ENCODE data around the gene TMEM225B.

GRCh38 chr7:99557940-99558305 is 40.1 kb upstream of the TMEM225B start:
- TF ChIP-seq CTCF (IDR thresholded peaks at IDR 0.05; ENCODE audit: low read depth, low read length, missing input control) (no peak), REST (IDR thresholded peaks at IDR 0.05) (no peak), JUND (IDR thresholded peaks at IDR 0.05) (no peak), GABPA (IDR thresholded peaks at IDR 0.05 in 1 of 2, conservative IDR thresholded peaks at IDR 0.05 in 1 of 2) (no peak), HNF4A (conservative IDR thresholded peaks at IDR 0.05) (no peak), ZBTB33 (IDR thresholded peaks at IDR 0.05) (no peak), NR2F2 (IDR thresholded peaks at IDR 0.05) (no peak), RAD21 (IDR thresholded peaks at IDR 0.05) (no peak), TAF1 (conservative IDR thresholded peaks at IDR 0.05) (no peak)
- TF ChIP-seq, protein P1, sequence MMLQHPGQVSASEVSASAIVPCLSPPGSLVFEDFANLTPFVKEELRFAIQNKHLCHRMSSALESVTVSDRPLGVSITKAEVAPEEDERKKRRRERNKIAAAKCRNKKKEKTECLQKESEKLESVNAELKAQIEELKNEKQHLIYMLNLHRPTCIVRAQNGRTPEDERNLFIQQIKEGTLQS (IDR thresholded peaks at IDR 0.05): no peak
- TF ChIP-seq, protein P2, sequence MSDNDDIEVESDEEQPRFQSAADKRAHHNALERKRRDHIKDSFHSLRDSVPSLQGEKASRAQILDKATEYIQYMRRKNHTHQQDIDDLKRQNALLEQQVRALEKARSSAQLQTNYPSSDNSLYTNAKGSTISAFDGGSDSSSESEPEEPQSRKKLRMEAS (IDR thresholded peaks at IDR 0.05): no peak
